HG03378 (cell line): ENCODE data around the gene UBALD2.

Experiments used
- ATAC-seq: cut with Tn5 transposase; IDR thresholded peaks from one replicate; pipeline ENCODE4 v1.9.1; 2021; ENCODE audit warnings: mild to moderate bottlenecking, moderate library complexity; ENCODE audit not compliant: unreplicated experiment

UBALD2 gene

GRCh38 chr17:76309461-76309860, 44.3 kb downstream of the UBALD2 start:
- ATAC-seq, result no peak

- no peak for ATAC-seq
Observed at GRCh38 chr17:76312735-76313134, 47.6 kb downstream of the UBALD2 start.

- no peak for ATAC-seq
Observed at GRCh38 chr17:76314392-76315227, 49.5 kb downstream of the UBALD2 start.

- no peak for ATAC-seq
Observed at GRCh38 chr17:76317535-76317934, 52.4 kb downstream of the UBALD2 start.

GRCh38 chr17:76318586-76318985, 53.4 kb downstream of the UBALD2 start:
- no peak for ATAC-seq
